ENCODE measurements around the gene MCTP1. TPM values are rescaled to one million over a fixed set of nuclear protein-coding genes. Genes with fewer than 3 reads are reported as not detected.
"Not testable (repeated sequence)": the region's sequence is repeated elsewhere in the genome, so short reads cannot be mapped to it uniquely, and the experiment has no call there.

The MCTP1 gene
- total RNA-seq, 3 donors from 2014 or later: 22.8 to 57.8 (median 24.3) TPM

GRCh38 chr5:95151694-95152093 is 133.2 kb downstream of the MCTP1 start:
- no peak overlapping the region for H3K4me3 ChIP-seq
- H3K36me3 ChIP-seq: no peaks in the 10 kb centered on the region
- intact Hi-C loops (cut with DNase I; ENCODE audit: low total_unique reads): no loop called here
- H3K4me1 ChIP-seq: no peaks in the 10 kb centered on the region
- H3K9me3 ChIP-seq: peaks cover 6 to 16% of the 10 kb centered on the region in 2 donors
- H3K27ac ChIP-seq: no peak overlapping the region
- TF ChIP-seq CTCF (IDR thresholded peaks at IDR 0.05): no peak
- TF ChIP-seq POLR2A (IDR thresholded peaks at IDR 0.05): no peak
- no peak for TF ChIP-seq POLR2AphosphoS5 (IDR thresholded peaks at IDR 0.05)
- no peaks in the 10 kb centered on the region for H3K27me3 ChIP-seq
- DNase-seq (ENCODE audit: low spot score in 2 of 2): no peak

DNA sequence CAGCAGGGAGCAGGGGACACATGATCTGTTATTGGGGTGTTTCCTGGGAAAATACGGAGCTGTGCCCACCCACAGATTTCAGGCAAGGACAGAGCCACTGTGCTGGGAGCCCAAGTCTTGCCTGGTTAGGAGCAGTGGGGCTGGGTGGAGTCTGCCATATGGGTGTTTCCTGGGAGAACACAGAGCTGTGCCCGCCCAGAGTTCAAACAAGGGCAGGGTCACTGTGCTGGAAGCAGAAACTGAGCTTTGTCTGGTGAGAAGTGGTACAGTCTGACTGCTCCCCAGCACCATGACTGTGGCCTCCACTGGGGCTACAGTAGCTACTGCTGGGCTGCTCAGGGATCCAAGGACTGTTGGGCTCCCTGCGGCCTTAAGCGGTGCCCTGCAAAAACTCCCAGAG is 135.5 kb downstream of the MCTP1 start:
- Histone ChIP-seq H3K9me3 (peaks cover 6 to 16% of the 10 kb centered on the region in 2 donors), H3K27me3 (no peaks in the 10 kb centered on the region), H3K4me3 (no peak overlapping the region), H3K27ac (no peak overlapping the region), H3K4me1 (no peaks in the 10 kb centered on the region), H3K36me3 (no peaks in the 10 kb centered on the region)
- no peak for DNase-seq (ENCODE audit: low spot score in 2 of 2)
- TF ChIP-seq POLR2A (IDR thresholded peaks at IDR 0.05) (no peak), POLR2AphosphoS5 (IDR thresholded peaks at IDR 0.05) (no peak), CTCF (IDR thresholded peaks at IDR 0.05) (no peak)
- intact Hi-C loops (cut with DNase I; ENCODE audit: low total_unique reads): no loop called here

DNA sequence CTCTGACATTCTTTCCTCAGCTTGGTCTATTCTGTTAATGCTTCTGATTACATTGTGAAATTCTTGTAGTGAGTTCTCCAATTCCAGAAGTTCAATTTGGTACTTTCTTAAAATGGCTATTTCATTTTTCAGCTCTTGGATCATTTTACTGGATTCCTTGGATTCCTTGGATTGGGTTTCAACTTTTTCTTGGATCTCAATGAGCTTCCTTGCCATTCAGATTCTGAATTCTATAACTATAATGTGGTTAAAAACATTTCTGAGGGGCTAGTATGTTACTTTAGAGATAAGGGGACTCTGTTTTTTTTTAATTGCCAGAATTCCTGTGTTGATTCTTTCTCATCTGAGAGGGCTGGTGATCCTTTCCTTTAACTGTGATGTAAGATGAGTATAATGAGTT is 136.4 kb downstream of the MCTP1 start:
- no peak for TF ChIP-seq POLR2A (IDR thresholded peaks at IDR 0.05)
- no peak for TF ChIP-seq CTCF (IDR thresholded peaks at IDR 0.05)
- TF ChIP-seq POLR2AphosphoS5 (IDR thresholded peaks at IDR 0.05): no peak
- no peak for DNase-seq (ENCODE audit: low spot score in 2 of 2)
- no peaks in the 10 kb centered on the region for H3K4me1 ChIP-seq
- H3K4me3 ChIP-seq: no peak overlapping the region
- no peaks in the 10 kb centered on the region for H3K27me3 ChIP-seq
- intact Hi-C loops (cut with DNase I; ENCODE audit: low total_unique reads): no loop called here
- H3K27ac ChIP-seq: no peak overlapping the region
- H3K36me3 ChIP-seq: no peaks in the 10 kb centered on the region
- H3K9me3 ChIP-seq: peaks cover 6 to 16% of the 10 kb centered on the region in 2 donors

DNA sequence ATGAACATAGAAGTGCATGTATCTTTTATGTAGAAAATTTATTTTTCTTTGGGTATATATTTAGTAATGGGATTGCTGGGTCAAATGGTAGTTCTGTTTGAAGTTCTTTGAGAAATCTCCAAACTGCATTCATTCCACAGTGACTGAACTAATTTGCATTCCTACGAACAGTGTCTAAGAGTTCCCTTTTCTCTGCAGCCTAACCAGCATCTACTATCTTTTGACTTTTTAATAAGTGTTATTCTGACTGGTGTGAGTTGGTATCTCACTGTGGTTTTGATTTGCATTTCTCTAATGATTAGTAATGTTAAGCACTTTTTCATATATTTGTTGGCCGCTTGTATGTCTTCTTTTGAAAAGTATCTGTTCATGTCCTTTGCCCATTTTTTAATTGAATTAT is 141.0 kb downstream of the MCTP1 start:
- H3K4me3 ChIP-seq; H3K36me3 ChIP-seq; H3K27ac ChIP-seq; DNase-seq (ENCODE audit: low spot score in 2 of 2); H3K4me1 ChIP-seq; intact Hi-C loops (cut with DNase I; ENCODE audit: low total_unique reads); H3K27me3 ChIP-seq: not testable (repeated sequence)
- H3K9me3 ChIP-seq: peaks cover 6 to 14% of the 10 kb centered on the region in 2 donors

- no peaks in the 10 kb centered on the region for H3K36me3 ChIP-seq
- H3K9me3 ChIP-seq: no peaks in the 10 kb centered on the region
- no peak overlapping the region for H3K27ac ChIP-seq
- intact Hi-C loops (cut with DNase I; ENCODE audit: low total_unique reads): no loop called here
- H3K4me1 ChIP-seq: no peaks in the 10 kb centered on the region
- no peak for TF ChIP-seq POLR2AphosphoS5 (IDR thresholded peaks at IDR 0.05)
- no peak for TF ChIP-seq CTCF (IDR thresholded peaks at IDR 0.05)
- no peak for TF ChIP-seq POLR2A (IDR thresholded peaks at IDR 0.05)
- DNase-seq (ENCODE audit: low spot score in 2 of 2): no peak
- no peak overlapping the region for H3K4me3 ChIP-seq
- H3K27me3 ChIP-seq: no peaks in the 10 kb centered on the region
Observed at GRCh38 chr5:95142145-95142544, 142.7 kb downstream of the MCTP1 start.

GRCh38 chr5:95141141-95141540 is 143.8 kb downstream of the MCTP1 start:
- no peak for TF ChIP-seq POLR2A (IDR thresholded peaks at IDR 0.05)
- no peak for TF ChIP-seq POLR2AphosphoS5 (IDR thresholded peaks at IDR 0.05)
- TF ChIP-seq CTCF (IDR thresholded peaks at IDR 0.05): no peak
- H3K36me3 ChIP-seq: no peaks in the 10 kb centered on the region
- H3K4me3 ChIP-seq: no peak overlapping the region
- DNase-seq (ENCODE audit: low spot score in 2 of 2): no peak
- no peaks in the 10 kb centered on the region for H3K4me1 ChIP-seq
- no peaks in the 10 kb centered on the region for H3K27me3 ChIP-seq
- H3K9me3 ChIP-seq: no peaks in the 10 kb centered on the region
- intact Hi-C loops (cut with DNase I; ENCODE audit: low total_unique reads): no loop called here
- no peak overlapping the region for H3K27ac ChIP-seq

Data from breast epithelium (tissue), 4 donors.